Neural cell (in vitro differentiated cells): Measurements from ENCODE around the gene NHLH1. TPM values are rescaled to one million over a fixed set of nuclear protein-coding genes. Genes with fewer than 3 reads are reported as not detected.

Source experiments
- H2AFZ ChIP-seq: fragments of 200-600, 300-800 bp; sonication (generic), shearing (Covaris generic); 2 replicates; pipeline ENCODE4 v1.6.0; 2014; ENCODE audit warnings: low read depth, mild to moderate bottlenecking, antibody characterized with exemption, low read length, moderate library complexity
- H3F3A ChIP-seq: fragments of 200-600 bp; shearing (Covaris generic); 2 replicates; pipeline ENCODE4 v1.6.1; 2016; ENCODE audit warnings: mild to moderate bottlenecking, moderate library complexity, mixed read lengths, antibody characterized with exemption, low read length; ENCODE audit not compliant: insufficient read depth, poor library complexity, severe bottlenecking
- H3K27ac ChIP-seq: fragments of 200-600, 300-800 bp; sonication (generic), shearing (Covaris generic); 2 replicates; pipeline ENCODE4 v1.5.1; 2014; ENCODE audit warnings: mild to moderate bottlenecking, low read length, moderate library complexity
- H3K27me3 ChIP-seq: fragments of 300-800, 200-600 bp; sonication (generic), shearing (Covaris generic); 2 replicates; pipeline ENCODE4 v1.6.0; 2014; ENCODE audit warnings: mild to moderate bottlenecking, low read depth, low read length, moderate library complexity; ENCODE audit not compliant: insufficient read depth
- H3K36me3 ChIP-seq: fragments of 300-800, 200-600 bp; sonication (generic), shearing (Covaris generic); 2 replicates; pipeline ENCODE4 v1.5.1; 2014; ENCODE audit warnings: mild to moderate bottlenecking, antibody characterized with exemption, low read length, moderate library complexity; ENCODE audit not compliant: insufficient read depth
- H3K4me2 ChIP-seq: fragments of 300-800, 200-600 bp; sonication (generic), shearing (Covaris generic); 2 replicates; pipeline ENCODE4 v1.6.0; 2014; ENCODE audit warnings: mild to moderate bottlenecking, low read length
- H3K4me3 ChIP-seq: fragments of 300-800, 200-600 bp; sonication (generic), shearing (Covaris generic); 2 replicates; pipeline ENCODE4 v1.5.1; 2014; ENCODE audit warnings: mild to moderate bottlenecking, low read length, moderate library complexity
- H3K79me2 ChIP-seq: fragments of 200-600 bp; shearing (Covaris generic); replicated peaks from 2 replicates; pipeline ENCODE4 v1.6.0; 2014; ENCODE audit warnings: mild to moderate bottlenecking, low read length, moderate library complexity; ENCODE audit not compliant: insufficient read depth
- H3K9ac ChIP-seq: fragments of 300-800, 200-600 bp; sonication (generic), shearing (Covaris generic); 2 replicates; pipeline ENCODE4 v1.6.1; 2016; ENCODE audit warnings: mild to moderate bottlenecking, low read length, mixed read lengths
- H3K9me2 ChIP-seq: fragments of 200-600 bp; shearing (Covaris generic); 2 replicates; pipeline ENCODE4 v1.6.1; 2016; ENCODE audit warnings: mild to moderate bottlenecking, low read length, mixed read lengths; ENCODE audit not compliant: insufficient read depth
- H3K9me3 ChIP-seq: fragments of 200-600, 300-800 bp; sonication (generic), shearing (Covaris generic); 2 replicates; pipeline ENCODE4 v1.6.1; 2016; ENCODE audit warnings: mild to moderate bottlenecking, mixed run types, low read length, moderate library complexity, mixed read lengths
- H4K20me1 ChIP-seq: fragments of 200-600 bp; shearing (Covaris generic); 2 replicates; pipeline ENCODE4 v1.6.1; 2016; ENCODE audit warnings: mild to moderate bottlenecking, mixed run types; ENCODE audit not compliant: insufficient read depth
- EP300 ChIP-seq: fragments of 450-650 bp; conservative IDR thresholded peaks from 2 replicates; pipeline ENCODE4 v1.6.1; 2014; ENCODE audit warnings: antibody characterized with exemption, mild to moderate bottlenecking, moderate library complexity; ENCODE audit not compliant: poor library complexity, severe bottlenecking
- EZH2 ChIP-seq: fragments of 200-600, 300-800 bp; shearing (Covaris generic), sonication (generic); IDR thresholded peaks from 2 replicates; pipeline ENCODE4 v1.6.1; 2014; ENCODE audit warnings: antibody characterized with exemption, low read length, borderline replicate concordance, mild to moderate bottlenecking; ENCODE audit not compliant: insufficient read depth, poor library complexity, severe bottlenecking
- MXI1 ChIP-seq: fragments of 450-650 bp; conservative IDR thresholded peaks from 2 replicates; pipeline ENCODE4 v1.6.1; 2014; ENCODE audit warnings: antibody characterized with exemption, mild to moderate bottlenecking; ENCODE audit not compliant: poor library complexity, severe bottlenecking
- POLR2AphosphoS5 ChIP-seq: IDR thresholded peaks from 2 replicates; pipeline ENCODE4 v1.6.1; 2012
- RAD21 ChIP-seq: fragments of 450-650 bp; conservative IDR thresholded peaks from 2 replicates; pipeline ENCODE4 v1.6.1; 2014; ENCODE audit warnings: antibody characterized with exemption, mild to moderate bottlenecking, moderate library complexity
- SMC3 ChIP-seq: fragments of 450-650 bp; conservative IDR thresholded peaks from 2 replicates; pipeline ENCODE4 v1.6.1; 2014; ENCODE audit warnings: antibody characterized with exemption, mild to moderate bottlenecking, moderate library complexity; ENCODE audit not compliant: poor library complexity
- TAF1 ChIP-seq: IDR thresholded peaks from 2 replicates; pipeline ENCODE4 v1.6.1; 2012; ENCODE audit warnings: low read depth
- polyA minus RNA-seq: library from RNA; depleted of rRNA, polyadenylated mRNA; stranded (reverse); fragments of >200 nt; gene quantifications from 2 replicates; pipeline ENCODE4 v1.2.3, GENCODE V29; 2014
- polyA plus RNA-seq: library from polyadenylated mRNA; depleted of rRNA; stranded (reverse); fragments of >200 nt; gene quantifications from 2 replicates; pipeline ENCODE4 v1.2.3, GENCODE V29; 2014
- TF ChIP-seq, protein P1 (sequence below): IDR thresholded peaks from 2 replicates; pipeline ENCODE4 v1.6.1; 2012; ENCODE audit warnings: borderline replicate concordance
- TF ChIP-seq, protein P2 (sequence below): fragments of 450-650 bp; IDR thresholded peaks from 2 replicates; pipeline ENCODE4 v1.5.1; 2014; ENCODE audit warnings: antibody characterized with exemption, mild to moderate bottlenecking, moderate library complexity; ENCODE audit not compliant: poor library complexity, severe bottlenecking

The NHLH1 gene
- polyA plus RNA-seq (0.11 and 0.90 TPM in 2 replicates), polyA minus RNA-seq (0.24 and 0.58 TPM in 2 replicates)

- Histone ChIP-seq H3K4me3 (no peak within 1 kb of the TSS), H3K9me3 (no peaks in the 10 kb centered on the region), H3F3A (no peaks in the 10 kb centered on the region), H2AFZ (no peak within 1 kb of the TSS), H3K79me2 (no peaks in the 10 kb centered on the region), H3K36me3 (no peaks in the 10 kb centered on the region), H3K4me2 (no peak within 1 kb of the TSS), H3K9ac (no peak within 1 kb of the TSS), H3K9me2 (no peaks in the 10 kb centered on the region), H4K20me1 (no peaks in the 10 kb centered on the region), H3K27ac (no peak within 1 kb of the TSS), H3K27me3 (no peaks in the 10 kb centered on the region)
- TF ChIP-seq EZH2 (no peak), SMC3 (no peak), MXI1 (no peak), POLR2AphosphoS5 (no peak), RAD21 (no peak), TAF1 (no peak), EP300 (no peak)
- TF ChIP-seq, protein P1, sequence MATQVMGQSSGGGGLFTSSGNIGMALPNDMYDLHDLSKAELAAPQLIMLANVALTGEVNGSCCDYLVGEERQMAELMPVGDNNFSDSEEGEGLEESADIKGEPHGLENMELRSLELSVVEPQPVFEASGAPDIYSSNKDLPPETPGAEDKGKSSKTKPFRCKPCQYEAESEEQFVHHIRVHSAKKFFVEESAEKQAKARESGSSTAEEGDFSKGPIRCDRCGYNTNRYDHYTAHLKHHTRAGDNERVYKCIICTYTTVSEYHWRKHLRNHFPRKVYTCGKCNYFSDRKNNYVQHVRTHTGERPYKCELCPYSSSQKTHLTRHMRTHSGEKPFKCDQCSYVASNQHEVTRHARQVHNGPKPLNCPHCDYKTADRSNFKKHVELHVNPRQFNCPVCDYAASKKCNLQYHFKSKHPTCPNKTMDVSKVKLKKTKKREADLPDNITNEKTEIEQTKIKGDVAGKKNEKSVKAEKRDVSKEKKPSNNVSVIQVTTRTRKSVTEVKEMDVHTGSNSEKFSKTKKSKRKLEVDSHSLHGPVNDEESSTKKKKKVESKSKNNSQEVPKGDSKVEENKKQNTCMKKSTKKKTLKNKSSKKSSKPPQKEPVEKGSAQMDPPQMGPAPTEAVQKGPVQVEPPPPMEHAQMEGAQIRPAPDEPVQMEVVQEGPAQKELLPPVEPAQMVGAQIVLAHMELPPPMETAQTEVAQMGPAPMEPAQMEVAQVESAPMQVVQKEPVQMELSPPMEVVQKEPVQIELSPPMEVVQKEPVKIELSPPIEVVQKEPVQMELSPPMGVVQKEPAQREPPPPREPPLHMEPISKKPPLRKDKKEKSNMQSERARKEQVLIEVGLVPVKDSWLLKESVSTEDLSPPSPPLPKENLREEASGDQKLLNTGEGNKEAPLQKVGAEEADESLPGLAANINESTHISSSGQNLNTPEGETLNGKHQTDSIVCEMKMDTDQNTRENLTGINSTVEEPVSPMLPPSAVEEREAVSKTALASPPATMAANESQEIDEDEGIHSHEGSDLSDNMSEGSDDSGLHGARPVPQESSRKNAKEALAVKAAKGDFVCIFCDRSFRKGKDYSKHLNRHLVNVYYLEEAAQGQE: no peak
- TF ChIP-seq, protein P2, sequence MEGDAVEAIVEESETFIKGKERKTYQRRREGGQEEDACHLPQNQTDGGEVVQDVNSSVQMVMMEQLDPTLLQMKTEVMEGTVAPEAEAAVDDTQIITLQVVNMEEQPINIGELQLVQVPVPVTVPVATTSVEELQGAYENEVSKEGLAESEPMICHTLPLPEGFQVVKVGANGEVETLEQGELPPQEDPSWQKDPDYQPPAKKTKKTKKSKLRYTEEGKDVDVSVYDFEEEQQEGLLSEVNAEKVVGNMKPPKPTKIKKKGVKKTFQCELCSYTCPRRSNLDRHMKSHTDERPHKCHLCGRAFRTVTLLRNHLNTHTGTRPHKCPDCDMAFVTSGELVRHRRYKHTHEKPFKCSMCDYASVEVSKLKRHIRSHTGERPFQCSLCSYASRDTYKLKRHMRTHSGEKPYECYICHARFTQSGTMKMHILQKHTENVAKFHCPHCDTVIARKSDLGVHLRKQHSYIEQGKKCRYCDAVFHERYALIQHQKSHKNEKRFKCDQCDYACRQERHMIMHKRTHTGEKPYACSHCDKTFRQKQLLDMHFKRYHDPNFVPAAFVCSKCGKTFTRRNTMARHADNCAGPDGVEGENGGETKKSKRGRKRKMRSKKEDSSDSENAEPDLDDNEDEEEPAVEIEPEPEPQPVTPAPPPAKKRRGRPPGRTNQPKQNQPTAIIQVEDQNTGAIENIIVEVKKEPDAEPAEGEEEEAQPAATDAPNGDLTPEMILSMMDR: no peak
Measured at GRCh38 chr1:160366731-160367515, at the start of gene NHLH1. Gene NHLH1 (plus strand): TSS chr1:160367071. CDS start chr1:160370732, 3,661 bp downstream.

- no peaks in the 10 kb centered on the region for H3F3A ChIP-seq
- H2AFZ ChIP-seq: no peak overlapping the region
- H3K4me2 ChIP-seq: no peak overlapping the region
- H3K27ac ChIP-seq: no peak overlapping the region
- H3K9me3 ChIP-seq: no peaks in the 10 kb centered on the region
- TF ChIP-seq, protein P2: no peak
- no peak for TF ChIP-seq EP300
- no peak for TF ChIP-seq MXI1
- TF ChIP-seq TAF1: no peak
- TF ChIP-seq EZH2: no peak
- TF ChIP-seq RAD21: no peak
- TF ChIP-seq, protein P1: no peak
- no peak for TF ChIP-seq POLR2AphosphoS5
- TF ChIP-seq SMC3: no peak
- no peaks in the 10 kb centered on the region for H3K9me2 ChIP-seq
- no peaks in the 10 kb centered on the region for H4K20me1 ChIP-seq
- peaks cover 23% of the 10 kb centered on the region for H3K36me3 ChIP-seq
- peaks cover 21% of the 10 kb centered on the region for H3K79me2 ChIP-seq
- no peak overlapping the region for H3K4me3 ChIP-seq
- H3K27me3 ChIP-seq: no peaks in the 10 kb centered on the region
- H3K9ac ChIP-seq: no peak overlapping the region
Measured at GRCh38 chr1:160322831-160323230, 44.0 kb upstream of the NHLH1 start.
